Stimulated activated naive CD4-positive, alpha-beta T cell (primary cell): ENCODE measurements around the gene KCNAB1.

ENCODE experiments used
- DNase-seq, 6 experiments: peaks; one replicate each; lab custom pipeline; 2025; lab: John Stamatoyannopoulos, UW

KCNAB1 gene

GRCh38 chr3:156407617-156408225 is 287.3 kb downstream of the KCNAB1 start:
- DNase-seq = no peak

DNA sequence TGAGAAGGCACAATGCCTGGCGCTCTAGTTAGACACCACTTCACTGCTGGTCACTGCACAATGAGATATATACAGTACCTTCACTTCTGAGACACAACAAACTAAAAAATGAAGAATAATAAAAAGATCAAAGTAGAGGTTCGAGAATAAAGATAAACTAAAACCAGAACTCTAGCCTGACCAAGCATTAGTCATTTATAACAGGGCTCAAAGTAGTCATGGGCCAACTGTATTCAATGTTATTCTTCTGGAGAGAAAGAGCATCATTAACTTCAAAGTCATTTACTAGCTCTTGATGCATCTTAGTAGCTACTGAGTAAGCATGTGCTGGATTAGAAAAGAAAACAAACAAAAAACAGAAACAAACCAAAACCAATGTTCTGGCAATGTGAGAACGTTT is 289.3 kb downstream of the KCNAB1 start:
- DNase-seq = no peak

DNA sequence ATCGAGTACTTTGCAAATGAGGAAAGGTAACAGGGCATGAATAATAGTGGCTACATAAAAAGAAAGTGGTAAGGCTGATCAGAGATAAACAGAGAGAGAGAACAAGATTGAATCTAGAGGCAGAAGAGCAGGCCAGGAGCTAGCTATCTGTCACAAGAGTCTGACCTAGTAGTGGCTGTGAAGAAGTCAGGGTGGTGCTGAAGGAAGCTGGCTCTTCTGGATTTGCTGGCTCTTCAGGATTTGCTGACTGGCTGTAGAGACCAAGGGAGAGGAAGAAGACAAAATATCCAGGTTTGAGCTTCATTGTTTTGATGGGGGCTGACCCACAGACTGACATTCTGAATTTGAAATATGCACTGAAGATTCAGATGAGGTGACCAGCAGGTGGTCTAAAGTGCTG is 292.2 kb downstream of the KCNAB1 start:
- DNase-seq = no peak

DNA sequence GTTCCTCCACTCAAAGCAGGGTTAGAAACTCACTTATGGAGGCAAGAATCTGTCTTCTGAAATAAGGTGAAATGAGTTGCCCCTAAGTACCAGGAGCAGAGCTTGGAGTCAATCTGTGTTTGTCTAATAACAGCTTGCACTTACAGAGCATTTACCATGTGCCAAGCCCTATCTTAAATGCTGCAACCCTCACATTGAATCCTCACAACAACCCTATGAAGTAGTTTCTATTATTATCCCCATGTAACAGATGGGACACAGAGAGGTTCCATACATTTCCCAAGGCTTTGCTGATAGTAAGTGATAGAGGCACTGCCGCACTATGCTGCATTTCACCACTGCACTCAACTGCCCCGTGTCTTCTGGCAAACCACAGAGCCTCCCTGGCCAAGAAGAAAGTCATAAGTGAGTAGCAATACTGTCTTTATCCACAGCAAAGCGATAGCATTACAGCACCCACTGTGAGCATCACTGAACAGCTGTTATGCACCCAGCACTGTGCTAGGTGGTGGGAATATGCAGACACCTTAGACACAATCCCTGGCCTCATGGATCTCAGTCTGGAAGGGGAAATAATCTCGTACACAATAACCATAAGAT is 293.0 kb downstream of the KCNAB1 start:
- no peak for DNase-seq

DNA sequence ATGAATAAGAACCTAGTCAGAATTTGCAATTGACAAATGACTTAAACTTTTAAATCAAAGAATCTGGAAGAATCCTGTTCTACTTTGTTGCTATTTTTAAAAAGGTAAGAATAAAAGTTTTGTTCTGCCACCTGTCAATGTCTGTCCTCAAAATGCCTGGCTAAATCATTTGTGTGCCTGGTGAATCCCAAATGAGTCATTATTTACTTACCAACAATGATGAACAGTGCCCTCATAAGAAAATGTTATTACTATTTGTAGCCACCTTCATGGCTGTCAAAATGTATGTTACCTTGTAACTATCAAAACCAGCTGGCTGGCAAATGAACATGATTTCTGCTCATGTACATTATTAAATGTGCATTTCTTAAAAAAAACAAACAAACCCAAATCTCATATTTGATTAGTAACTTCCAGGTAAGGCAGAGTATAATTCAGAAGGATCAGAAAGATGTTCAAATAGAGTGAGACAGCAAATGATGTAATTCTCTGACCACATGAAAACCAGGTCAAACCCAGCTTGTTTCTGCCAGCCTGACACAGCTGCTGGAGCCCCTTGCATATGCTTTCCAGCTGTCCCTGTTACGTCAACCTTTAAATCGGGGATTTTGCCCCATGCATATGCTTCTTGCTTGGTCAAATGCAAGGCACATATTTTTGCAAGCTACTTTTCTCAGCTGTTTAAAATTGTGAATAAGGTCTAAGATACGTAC is 296.6 kb downstream of the KCNAB1 start:
- no peak for DNase-seq

GRCh38 chr3:156417559-156418132 is 297.3 kb downstream of the KCNAB1 start:
- no peak for DNase-seq

GRCh38 chr3:156418428-156418827 is 298.1 kb downstream of the KCNAB1 start:
- DNase-seq = no peak

DNA sequence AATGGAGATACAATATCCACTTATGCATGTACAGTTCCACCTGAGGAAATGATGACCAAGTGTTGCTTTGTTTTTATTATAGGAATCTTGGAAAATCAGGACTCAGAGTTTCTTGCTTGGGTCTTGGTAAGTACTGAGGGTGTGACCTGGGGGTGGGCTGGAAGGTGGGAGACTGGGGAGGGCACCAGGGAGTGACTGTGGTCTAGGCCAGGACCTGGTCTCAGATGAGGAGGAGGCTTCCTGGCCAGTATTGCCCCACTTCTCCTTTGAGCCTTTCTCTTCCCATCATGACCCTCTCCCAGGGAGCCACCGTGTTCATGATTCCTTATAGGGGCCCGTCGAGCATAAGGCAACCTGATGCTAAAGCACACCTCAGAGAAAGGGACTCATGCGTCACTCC is 301.2 kb downstream of the KCNAB1 start:
- DNase-seq = no peak

- no peak for DNase-seq
Observed at GRCh38 chr3:156424758-156425157, 304.4 kb downstream of the KCNAB1 start.

DNA sequence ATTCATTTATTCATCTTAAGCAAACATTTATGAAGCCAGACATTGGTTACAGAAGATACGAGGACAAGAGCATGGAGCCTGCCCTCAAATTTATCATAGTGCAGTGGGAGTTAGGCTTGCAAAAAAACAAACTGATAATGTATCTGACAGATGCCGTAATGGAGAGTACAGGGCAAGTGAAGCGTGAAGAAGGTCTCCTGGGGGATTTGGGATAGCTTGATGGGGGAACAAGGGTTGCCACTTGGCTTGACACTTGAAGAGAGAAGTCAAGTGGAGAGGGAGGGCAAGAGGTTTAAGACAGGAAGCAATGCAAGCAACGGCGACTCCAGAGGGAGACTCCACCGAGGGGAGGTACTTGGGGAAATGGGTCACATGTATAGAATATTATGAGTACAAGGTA is 305.3 kb downstream of the KCNAB1 start:
- no peak for DNase-seq

DNA sequence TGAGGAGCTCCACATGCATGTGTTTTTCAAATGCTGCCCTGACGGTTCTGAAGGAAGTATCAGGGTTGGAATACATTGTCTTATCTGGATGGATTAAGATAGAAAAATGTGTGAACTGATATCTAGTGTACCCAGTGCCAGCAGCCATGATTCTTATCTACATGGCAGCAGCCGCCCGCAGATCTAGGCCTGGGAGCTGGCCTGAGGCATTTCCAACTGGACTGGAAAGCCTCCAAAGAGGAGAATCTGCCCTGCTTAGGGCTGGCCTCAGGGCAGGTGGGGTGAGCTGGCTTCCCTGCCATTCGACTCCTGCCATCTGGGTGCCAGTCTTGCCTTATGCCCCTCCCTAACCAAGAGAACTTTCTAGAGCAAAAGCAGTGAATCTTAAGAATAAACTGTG is 308.7 kb downstream of the KCNAB1 start:
- DNase-seq = no peak

- DNase-seq = no peak
Observed at GRCh38 chr3:156431334-156432124, 311.2 kb downstream of the KCNAB1 start.

DNA sequence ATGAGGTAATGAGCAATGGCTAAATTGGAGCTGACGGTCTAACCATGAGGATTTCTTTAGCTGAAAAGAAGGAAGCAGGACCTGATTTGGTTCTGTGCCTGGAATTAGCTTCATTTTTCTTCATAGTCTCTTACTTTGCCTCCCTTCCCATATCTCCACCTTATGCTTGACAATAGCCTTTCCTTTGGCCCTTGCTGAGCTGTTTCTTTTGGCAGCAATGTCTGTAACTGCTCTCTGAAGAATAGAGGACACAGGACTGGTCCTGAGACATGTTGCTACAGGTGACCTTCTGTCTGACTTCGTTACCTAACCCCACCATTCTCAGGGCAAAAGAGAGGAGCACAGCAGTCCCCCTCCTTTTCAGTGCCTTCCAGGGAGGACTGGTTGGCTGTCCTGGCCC is 312.2 kb downstream of the KCNAB1 start:
- no peak for DNase-seq

GRCh38 chr3:156433138-156433537 is 312.8 kb downstream of the KCNAB1 start:
- no peak for DNase-seq

DNA sequence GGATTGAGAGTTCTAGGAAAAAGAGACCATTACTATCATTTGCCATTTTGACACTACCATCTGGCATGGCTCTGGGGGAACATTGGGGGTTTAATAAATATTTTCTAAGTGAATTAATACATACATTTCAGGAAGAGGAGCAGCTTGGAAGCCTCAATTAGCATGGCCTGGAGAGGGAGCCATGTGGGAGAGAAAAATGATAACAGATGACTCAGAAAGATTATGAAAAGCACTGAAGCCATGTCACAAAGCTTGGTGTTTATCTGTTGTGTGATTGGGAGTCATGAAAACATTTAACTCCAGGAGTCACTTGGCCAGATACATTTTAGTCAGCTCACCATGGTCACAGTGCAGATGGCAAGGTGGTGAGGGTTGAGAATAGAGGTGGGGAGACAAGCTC is 313.5 kb downstream of the KCNAB1 start:
- DNase-seq = no peak

- no peak for DNase-seq
Observed at GRCh38 chr3:156434921-156435320, 314.5 kb downstream of the KCNAB1 start.

- no peak for DNase-seq
Observed at GRCh38 chr3:156443079-156443478, 322.7 kb downstream of the KCNAB1 start.

- DNase-seq = no peak
Observed at GRCh38 chr3:156445117-156446090, 325.0 kb downstream of the KCNAB1 start.

- peak in 3 of 6 experiments; percentile 2 to 20 (median 3) for DNase-seq
Observed at GRCh38 chr3:156448300-156448699, 327.9 kb downstream of the KCNAB1 start.

DNA sequence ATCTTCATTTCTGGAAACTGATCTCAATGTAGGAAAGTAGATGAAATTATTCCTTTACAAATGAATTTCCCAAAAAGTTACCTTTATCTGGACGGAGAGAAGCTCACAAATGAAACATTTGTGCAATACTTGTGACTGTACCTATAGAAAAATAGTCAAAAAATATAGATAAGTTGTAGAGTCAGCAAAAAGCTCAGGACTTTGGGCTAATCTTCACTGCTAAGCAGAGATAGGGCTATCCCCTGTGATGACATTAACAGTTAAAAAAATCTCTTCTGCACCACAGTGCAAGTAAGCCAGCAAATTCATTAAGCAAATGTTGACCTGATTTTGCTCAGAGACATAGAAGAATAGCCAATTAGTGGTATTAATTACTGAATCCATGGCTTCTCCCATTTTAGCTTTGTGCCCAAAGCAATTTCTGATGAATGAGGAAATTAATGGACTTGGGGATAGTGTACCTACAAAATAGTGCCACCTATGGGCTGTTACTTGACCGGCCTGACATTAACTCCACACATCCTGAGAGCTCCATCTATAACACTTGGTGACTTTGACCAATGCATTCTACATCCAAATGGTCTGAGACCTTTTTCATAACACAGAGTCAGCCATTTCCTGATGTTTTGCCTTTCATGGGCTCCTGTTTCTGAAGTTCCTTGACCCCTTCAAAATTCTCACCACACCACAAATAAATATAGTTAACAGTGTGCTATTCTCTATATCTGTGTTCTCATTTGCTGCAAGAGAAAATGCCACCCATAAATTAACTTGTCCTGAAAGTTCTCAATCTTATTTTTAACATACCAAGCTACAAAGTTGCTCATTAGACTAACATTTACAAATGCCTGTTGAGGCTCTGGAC is 329.6 kb downstream of the KCNAB1 start:
- no peak for DNase-seq
